Suppressor macrophage treated with lipopolysaccharide for 1 hour (primary cell): ENCODE data around the gene TPT1.
"Not testable (repeated sequence)": the region's sequence is repeated elsewhere in the genome, so short reads cannot be mapped to it uniquely, and the experiment has no call there.

ENCODE experiments used
- DNase-seq, 3 donors: peaks; one replicate each; pipeline ENCODE4 v3.0.0-alpha.2; 2020 to 2022

TPT1 gene

DNA sequence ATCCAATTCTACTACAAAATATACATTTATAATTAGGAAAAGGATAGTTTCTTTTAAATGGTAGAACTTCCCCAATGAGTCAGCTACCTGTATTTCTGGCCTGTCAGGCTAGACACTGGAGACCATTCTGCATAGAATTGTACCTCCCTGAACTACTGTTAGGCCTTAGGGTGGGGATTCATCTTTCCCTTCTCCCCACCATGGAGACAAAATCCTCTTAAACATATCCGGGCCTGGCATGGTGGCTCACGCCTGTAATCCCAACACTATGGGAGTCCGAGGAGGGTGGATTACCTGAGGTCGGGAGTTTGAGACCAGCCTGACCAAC is 24.5 kb upstream of the TPT1 start:
- no peak for DNase-seq

GRCh38 chr13:45364876-45365557 is 24.0 kb upstream of the TPT1 start:
- no peak for DNase-seq

GRCh38 chr13:45362939-45363338 is 22.0 kb upstream of the TPT1 start:
- DNase-seq, result peak in 1 of 3 donors; percentile 18

- DNase-seq, result peak in 2 of 3 donors; percentile 17 to 38
These were observed 20.7 kb upstream of the TPT1 start for GRCh38 chr13:45361596-45362206.

- no peak for DNase-seq
These were observed 16.1 kb upstream of the TPT1 start for GRCh38 chr13:45356966-45357672.

DNA sequence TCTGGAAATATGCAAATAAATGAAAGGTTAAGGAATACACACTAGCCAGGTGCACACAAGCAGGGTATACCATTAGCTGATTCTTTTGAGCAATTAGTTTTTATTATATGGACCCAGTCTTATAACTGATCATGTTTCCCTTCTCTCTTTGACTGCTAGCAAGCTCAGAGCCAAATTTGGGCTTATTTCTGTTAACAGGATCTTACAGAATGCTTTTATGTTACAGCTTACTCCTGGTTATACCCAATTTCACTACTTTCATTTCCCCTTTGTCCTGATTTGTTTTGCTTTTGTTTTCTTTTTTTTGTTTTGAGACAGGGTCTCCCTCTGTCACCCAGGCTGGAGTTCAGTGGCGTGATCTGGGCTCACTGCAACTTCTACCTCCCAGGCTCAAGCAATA is 12.9 kb upstream of the TPT1 start:
- DNase-seq, result no peak

DNA sequence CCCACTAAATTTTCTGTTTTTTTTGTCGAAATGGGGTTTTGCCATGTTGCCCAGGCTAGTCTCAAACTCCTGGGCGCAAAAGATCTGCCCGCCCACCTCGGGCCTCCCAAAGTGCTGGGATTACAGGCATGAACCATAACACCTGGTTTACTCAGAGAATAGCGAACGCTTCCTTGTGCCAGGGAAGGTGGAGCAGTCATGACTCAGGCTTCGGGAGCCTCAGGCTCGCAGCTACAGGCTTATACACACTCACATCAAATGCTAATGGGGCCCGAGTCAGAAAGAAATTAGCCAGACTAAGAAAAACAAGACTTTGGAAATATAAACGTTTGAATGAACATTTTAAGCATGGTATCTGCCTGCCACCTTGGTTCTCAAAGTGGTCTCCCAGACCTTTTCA is 11.0 kb upstream of the TPT1 start:
- no peak for DNase-seq

- no peak for DNase-seq
These were observed 9.2 kb upstream of the TPT1 start for GRCh38 chr13:45350152-45350551.

- DNase-seq, result peak; percentile 53 to 74 (median 68)
These were observed 8.5 kb upstream of the TPT1 start for GRCh38 chr13:45349438-45349837.

GRCh38 chr13:45344064-45344463 is 3.1 kb upstream of the TPT1 start:
- DNase-seq, result not testable (repeated sequence)

DNA sequence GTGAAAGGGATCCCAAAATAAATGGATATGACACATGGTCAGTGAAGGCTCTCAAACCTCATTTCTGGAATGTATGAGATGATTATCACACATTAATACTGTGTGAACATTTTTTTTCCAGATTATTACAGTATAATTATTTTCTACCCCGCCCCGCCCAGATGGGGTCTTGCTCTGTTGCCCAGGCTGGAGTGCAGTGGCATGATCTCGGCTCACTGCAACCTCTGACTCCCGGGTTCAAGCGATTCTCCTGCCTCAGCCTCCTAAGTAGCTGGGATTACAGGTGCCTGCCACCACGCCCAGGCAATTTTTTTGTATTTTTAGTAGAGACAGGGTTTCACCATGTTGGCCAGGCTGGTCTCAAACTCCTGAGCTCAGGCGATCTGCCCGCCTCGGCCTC is 2.1 kb upstream of the TPT1 start:
- peak in 1 of 3 donors; percentile 13 for DNase-seq

DNA sequence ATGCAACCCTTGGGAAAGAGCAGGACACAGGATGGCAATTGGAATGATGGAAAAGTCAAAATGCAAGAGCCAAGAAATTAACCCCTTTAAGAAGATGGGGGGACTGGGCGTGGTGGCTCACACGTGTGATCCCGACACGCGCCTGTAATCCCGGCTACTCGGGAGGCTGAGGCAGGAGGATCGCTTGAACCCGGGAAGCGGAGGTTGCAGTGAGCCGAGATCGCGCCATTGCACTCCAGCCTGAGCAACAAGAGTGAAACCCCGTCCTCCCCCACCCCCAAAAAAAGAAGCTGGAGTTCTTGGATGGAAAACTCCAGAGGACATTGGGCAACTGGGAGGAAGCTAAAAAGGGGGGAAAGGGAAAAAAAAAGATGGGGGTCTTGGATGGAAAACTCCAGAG is 1.7 kb upstream of the TPT1 start:
- not testable (repeated sequence) for DNase-seq

- peak; percentile 67 to 80 (median 79) for DNase-seq
These were observed 967 bp upstream of the TPT1 start for GRCh38 chr13:45341799-45342500.

GRCh38 chr13:45340422-45341033 is 455 bp downstream of the TPT1 start:
- DNase-seq, result peak; percentile 97 to 98 (median 98)

DNA sequence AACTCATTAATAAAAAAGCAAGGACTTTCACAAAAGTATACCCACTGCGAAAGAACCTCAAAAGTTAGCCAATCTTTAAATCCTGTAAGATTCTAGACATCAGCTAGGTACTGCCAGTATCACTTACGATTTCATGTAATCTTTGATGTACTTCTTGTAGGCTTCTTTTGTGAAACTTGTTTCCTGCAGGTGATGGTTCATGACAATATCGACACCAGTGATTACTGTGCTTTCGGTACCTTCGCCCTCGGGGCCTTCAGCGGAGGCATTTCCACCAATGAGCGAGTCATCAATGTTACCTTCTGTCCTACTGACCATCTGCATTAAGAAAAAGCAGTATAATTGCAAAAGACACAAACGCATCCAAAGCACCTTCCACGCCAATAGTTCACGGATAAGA is 1.1 kb downstream of the TPT1 start:
- no peak for DNase-seq

DNA sequence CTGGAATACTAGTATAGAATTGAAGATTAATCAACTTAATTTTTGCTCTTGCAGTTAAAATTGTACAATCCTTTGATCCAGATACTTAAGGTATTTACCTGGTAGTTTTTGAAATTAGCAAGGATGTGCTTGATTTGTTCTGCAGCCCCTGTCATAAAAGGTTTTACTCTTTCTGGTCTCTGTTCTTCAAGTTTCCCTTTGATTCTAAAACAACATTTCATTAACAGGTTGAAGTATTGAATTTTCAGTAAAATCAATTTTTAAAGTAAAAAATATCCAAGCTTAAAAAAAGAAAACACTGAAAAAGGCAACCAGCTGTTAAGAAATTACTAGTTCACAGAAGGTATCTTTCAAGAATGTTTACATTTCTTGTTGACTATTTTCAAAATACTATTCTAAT is 1.6 kb downstream of the TPT1 start:
- no peak for DNase-seq

GRCh38 chr13:45337803-45338202 is 3.2 kb downstream of the TPT1 start:
- DNase-seq, result no peak

- no peak for DNase-seq
These were observed 3.6 kb downstream of the TPT1 start for GRCh38 chr13:45337395-45337794.

DNA sequence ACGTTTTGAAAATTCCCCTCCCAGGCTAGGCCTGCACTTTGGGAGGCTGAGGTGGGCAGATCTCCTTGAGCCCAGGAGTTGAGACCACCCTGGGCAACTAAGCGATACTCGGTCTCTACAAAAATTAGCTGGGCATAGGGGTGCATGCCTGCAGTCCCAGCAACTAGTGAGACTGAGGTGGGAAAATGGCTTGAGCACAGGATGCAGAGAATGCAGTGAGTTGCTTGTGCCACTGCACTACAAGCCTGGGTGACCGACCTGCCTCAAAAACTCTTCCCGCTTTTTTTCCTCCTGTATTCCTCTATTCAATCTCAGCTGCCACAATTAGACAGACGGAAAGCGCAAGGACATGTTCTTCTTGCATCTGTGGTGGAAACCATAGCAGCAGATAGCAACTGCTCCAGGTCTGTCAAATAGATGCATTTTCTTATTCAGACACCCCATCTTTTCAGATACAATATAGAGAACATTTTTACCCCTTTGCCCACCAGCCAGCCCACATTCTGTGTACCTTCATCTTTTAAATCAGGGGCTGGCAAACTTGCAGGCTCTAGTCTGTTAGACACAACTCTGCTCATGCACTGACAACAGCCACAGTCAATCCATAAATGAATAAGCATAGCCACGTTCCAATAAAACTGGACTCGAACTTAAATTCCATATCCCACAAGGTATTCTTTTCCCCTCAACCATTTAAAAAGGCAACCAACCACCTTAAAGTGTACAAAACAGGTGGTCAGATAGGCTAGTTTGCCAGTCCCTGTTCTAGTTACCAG is 4.8 kb downstream of the TPT1 start:
- no peak for DNase-seq

GRCh38 chr13:45335397-45336024 is 5.5 kb downstream of the TPT1 start:
- DNase-seq, result no peak

DNA sequence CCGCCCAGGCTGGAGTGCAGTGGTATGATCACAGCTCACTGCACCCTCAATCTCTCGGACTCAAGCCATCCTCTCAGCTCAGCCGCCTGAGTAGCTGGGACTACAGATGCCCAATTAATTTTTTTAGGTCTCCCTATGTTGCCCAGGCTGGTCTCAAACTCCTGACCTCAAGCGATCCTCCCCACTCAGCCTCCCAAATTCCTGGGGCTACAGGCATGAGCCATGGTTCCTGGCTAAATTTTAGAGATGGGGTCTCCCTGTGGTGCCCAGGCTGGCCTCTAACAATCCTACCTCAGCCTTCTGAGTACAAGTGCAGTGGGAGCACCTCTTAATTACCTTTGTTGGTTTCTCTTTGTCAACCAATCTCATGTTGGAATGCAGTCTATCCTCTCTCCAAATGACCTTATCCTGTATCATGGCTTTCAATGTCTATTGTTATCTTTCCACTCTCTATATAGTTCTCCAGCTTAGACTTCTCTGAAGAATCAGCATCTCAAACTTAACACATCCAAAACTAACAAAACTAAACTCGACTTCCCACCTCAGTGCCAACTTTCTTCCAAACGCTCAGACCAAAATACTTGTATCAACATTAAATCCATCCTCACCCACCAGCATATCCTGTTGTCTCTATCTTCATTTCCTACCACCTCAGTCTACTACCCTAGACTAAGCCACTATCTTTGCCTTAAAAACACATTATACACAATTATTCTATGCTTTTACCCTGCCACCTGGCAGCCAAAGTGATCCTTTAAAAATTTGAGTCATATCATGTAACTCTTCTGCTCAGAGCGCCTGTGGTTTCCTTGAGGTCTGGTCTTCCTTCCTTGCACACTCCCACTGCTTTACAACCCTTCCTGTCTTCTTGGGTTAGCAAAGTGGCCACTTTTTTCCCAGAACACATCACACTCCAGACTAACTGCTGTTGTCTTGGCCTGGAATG is 6.7 kb downstream of the TPT1 start:
- DNase-seq, result peak; percentile 24 to 49 (median 31)
